ENCODE measurements around the gene TNP1. TPM values are rescaled to one million over a fixed set of nuclear protein-coding genes. Genes with fewer than 3 reads are reported as not detected.

The TNP1 gene
- not detected in 2 replicates for total RNA-seq

GRCh38 chr2:216859944-216860343 is at the start of gene TNP1:
Gene TNP1, minus strand, starts transcription at chr2:216860064. Its CDS starts 30 bp downstream, at chr2:216860034.

Other genes starting within 250 kb of the TNP1 start
- 25.9 and 219 TPM in 2 replicates for gene IGFBP2, start 226.6 kb downstream of the TNP1 start, total RNA-seq
- 363 and 386 TPM in 2 replicates for gene IGFBP5, start 164.5 kb downstream of the TNP1 start, total RNA-seq